Measurements from ENCODE around the gene ACSL3.

ACSL3 gene

DNA sequence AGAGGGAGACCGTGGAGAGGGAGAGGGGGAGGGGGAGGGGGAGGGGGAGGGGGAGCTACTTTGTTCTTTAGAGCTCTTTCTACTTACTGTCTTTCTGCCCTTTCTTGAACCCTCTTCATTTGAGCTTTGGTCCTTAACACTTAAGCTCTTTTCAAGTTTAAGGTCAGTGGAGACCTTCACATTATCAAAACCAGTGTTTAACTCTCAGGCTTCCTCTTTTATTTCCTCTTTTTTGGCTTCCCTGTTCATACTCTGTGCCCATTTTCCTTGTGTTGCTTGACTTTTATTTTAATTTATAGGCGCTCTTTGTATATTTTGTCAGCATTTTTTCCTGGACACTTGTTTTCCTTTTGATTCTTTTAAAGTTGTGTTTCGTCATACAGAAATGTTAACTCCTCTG lies 37.1 kb downstream of the ACSL3 start:
- TF ChIP-seq EZH2phosphoT487 (IDR thresholded peaks at IDR 0.05; ENCODE audit: borderline replicate concordance, low read length), result no peak
- TF ChIP-seq, protein P1, sequence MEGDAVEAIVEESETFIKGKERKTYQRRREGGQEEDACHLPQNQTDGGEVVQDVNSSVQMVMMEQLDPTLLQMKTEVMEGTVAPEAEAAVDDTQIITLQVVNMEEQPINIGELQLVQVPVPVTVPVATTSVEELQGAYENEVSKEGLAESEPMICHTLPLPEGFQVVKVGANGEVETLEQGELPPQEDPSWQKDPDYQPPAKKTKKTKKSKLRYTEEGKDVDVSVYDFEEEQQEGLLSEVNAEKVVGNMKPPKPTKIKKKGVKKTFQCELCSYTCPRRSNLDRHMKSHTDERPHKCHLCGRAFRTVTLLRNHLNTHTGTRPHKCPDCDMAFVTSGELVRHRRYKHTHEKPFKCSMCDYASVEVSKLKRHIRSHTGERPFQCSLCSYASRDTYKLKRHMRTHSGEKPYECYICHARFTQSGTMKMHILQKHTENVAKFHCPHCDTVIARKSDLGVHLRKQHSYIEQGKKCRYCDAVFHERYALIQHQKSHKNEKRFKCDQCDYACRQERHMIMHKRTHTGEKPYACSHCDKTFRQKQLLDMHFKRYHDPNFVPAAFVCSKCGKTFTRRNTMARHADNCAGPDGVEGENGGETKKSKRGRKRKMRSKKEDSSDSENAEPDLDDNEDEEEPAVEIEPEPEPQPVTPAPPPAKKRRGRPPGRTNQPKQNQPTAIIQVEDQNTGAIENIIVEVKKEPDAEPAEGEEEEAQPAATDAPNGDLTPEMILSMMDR (IDR thresholded peaks at IDR 0.05; ENCODE audit: low read depth, low read length, poor library complexity, severe bottlenecking), result no peak
- H3F3A ChIP-seq (ENCODE audit: control insufficient read depth, insufficient read depth), result no peaks in the 10 kb centered on the region
- H3K4me3 ChIP-seq (ENCODE audit: low read length), result no peak overlapping the region
- no peaks in the 10 kb centered on the region for H3K9me2 ChIP-seq (replicated peaks; ENCODE audit: control insufficient read depth, low read length)
- H3K4me1 ChIP-seq (ENCODE audit: control insufficient read depth, low read length), result peaks cover 19% of the 10 kb centered on the region
- H3K36me3 ChIP-seq (ENCODE audit: control insufficient read depth, low read length), result peaks cover 8% of the 10 kb centered on the region; the same call in 1 of the 2 replicates
- no peaks in the 10 kb centered on the region for H3K27me3 ChIP-seq (ENCODE audit: control insufficient read depth, low read length)
- no peak overlapping the region for H3K27ac ChIP-seq (ENCODE audit: low read depth, low read length)
- no peak overlapping the region for H3K4me2 ChIP-seq (ENCODE audit: low read length)
- no peaks in the 10 kb centered on the region for H3K9me3 ChIP-seq (ENCODE audit: control insufficient read depth, insufficient read depth, low read length)
- H3K79me2 ChIP-seq (ENCODE audit: control insufficient read depth, low read length), result peaks cover 51% of the 10 kb centered on the region
- 0 out of 2 replicates have a peak, but pooled peaks cover 3% of the 10 kb centered on the region for H4K20me1 ChIP-seq (ENCODE audit: control insufficient read depth, insufficient read depth, low read depth, low read length)

DNA sequence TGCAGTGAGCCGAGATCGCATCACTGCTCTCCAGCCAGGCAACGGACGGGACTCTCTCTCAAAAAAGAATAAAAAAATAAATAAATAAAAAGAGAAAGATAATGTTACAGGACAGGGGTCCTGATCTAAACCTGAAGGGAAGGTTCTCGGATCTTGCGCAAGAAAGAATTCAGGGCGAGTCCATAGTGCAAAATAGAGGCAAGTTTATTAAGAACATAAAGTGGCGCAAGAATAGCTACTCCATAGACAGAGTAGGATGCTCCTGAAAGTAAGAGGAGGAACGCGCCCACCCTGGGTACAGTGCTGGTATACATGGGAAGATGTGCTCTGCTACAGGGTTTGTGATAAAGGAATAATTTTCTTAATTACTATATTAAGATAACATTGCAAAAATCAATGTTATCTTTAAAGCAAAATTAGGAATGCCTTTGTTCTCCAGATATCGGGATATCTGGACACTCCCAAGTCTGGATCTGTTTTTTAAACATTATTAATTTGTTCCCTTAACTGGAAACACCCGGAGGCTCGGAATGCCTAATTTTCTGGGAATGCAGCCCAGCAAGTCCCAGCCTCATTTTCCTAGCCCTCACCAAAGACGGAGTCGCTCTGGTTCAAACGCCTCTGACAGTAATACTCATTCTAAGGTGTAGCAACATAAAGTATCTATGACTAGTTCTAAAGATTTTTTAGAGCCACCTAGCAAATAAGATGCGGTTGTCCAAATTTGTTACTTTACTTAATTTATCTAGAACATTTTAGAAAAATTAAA lies 38.8 kb downstream of the ACSL3 start:
- Histone ChIP-seq H3K4me1 (ENCODE audit: control insufficient read depth, low read length) (peaks cover 13% of the 10 kb centered on the region), H3K9me2 (replicated peaks; ENCODE audit: control insufficient read depth, low read length) (no peaks in the 10 kb centered on the region), H3K27me3 (ENCODE audit: control insufficient read depth, low read length) (no peaks in the 10 kb centered on the region), H3K27ac (ENCODE audit: low read depth, low read length) (no peak overlapping the region), H3K4me3 (ENCODE audit: low read length) (no peak overlapping the region), H3F3A (ENCODE audit: control insufficient read depth, insufficient read depth) (peaks cover 4% of the 10 kb centered on the region), H3K36me3 (ENCODE audit: control insufficient read depth, low read length) (peaks cover 8% of the 10 kb centered on the region; the same call in 1 of the 2 replicates), H4K20me1 (ENCODE audit: control insufficient read depth, insufficient read depth, low read depth, low read length) (no peaks in the 10 kb centered on the region), H3K9me3 (ENCODE audit: control insufficient read depth, insufficient read depth, low read length) (no peaks in the 10 kb centered on the region), H3K4me2 (ENCODE audit: low read length) (no peak overlapping the region), H3K79me2 (ENCODE audit: control insufficient read depth, low read length) (peaks cover 50% of the 10 kb centered on the region)
- TF ChIP-seq, protein P1 (IDR thresholded peaks at IDR 0.05; ENCODE audit: low read depth, low read length, poor library complexity, severe bottlenecking), result no peak
- TF ChIP-seq EZH2phosphoT487 (IDR thresholded peaks at IDR 0.05; ENCODE audit: borderline replicate concordance, low read length), result no peak

DNA sequence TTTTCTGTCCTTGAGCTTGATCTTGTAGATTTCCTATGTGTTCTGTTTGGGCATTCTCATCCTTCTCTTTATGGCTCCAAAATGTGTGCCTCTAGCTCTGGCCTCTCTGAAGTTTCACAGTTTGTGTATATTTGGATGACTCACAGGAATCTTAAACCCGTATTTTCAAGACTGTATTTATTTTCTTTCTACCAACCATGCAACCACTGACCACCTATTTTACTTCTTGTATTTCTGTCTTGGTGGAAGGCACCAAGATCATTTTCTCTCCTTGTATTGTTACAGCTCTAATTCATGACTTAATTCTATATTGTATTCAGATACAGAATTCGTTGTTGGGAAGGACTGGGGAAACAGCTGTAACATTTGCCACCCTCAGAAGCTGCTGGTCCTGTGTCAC lies 39.5 kb downstream of the ACSL3 start:
- Histone ChIP-seq H3K36me3 (ENCODE audit: control insufficient read depth, low read length) (peaks cover 14% of the 10 kb centered on the region), H3K4me2 (ENCODE audit: low read length) (no peak overlapping the region), H4K20me1 (ENCODE audit: control insufficient read depth, insufficient read depth, low read depth, low read length) (no peaks in the 10 kb centered on the region), H3K27ac (ENCODE audit: low read depth, low read length) (no peak overlapping the region), H3K9me3 (ENCODE audit: control insufficient read depth, insufficient read depth, low read length) (no peaks in the 10 kb centered on the region), H3K9me2 (replicated peaks; ENCODE audit: control insufficient read depth, low read length) (no peaks in the 10 kb centered on the region), H3F3A (ENCODE audit: control insufficient read depth, insufficient read depth) (peaks cover 4% of the 10 kb centered on the region), H3K4me3 (ENCODE audit: low read length) (no peak overlapping the region), H3K4me1 (ENCODE audit: control insufficient read depth, low read length) (peaks cover 5% of the 10 kb centered on the region; the same call in 1 of the 2 replicates), H3K27me3 (ENCODE audit: control insufficient read depth, low read length) (no peaks in the 10 kb centered on the region), H3K79me2 (ENCODE audit: control insufficient read depth, low read length) (peaks cover 50% of the 10 kb centered on the region)
- TF ChIP-seq EZH2phosphoT487 (IDR thresholded peaks at IDR 0.05; ENCODE audit: borderline replicate concordance, low read length), result no peak
- TF ChIP-seq, protein P1 (IDR thresholded peaks at IDR 0.05; ENCODE audit: low read depth, low read length, poor library complexity, severe bottlenecking), result no peak

All from DOHH2 (cell line).